Hepatocyte (in vitro differentiated cells): ENCODE measurements around the gene VN1R4. TPM values are rescaled to one million over a fixed set of nuclear protein-coding genes. Genes with fewer than 3 reads are reported as not detected.
"Not testable (repeated sequence)": the region's sequence is repeated elsewhere in the genome, so short reads cannot be mapped to it uniquely, and the experiment has no call there.

Experiments
- DNase-seq: peaks from one replicate; pipeline ENCODE4 v3.0.0-alpha.2; 2016; ENCODE audit warnings: low spot score
- H2AFZ ChIP-seq: fragments of 200-600 bp; sonication (generic); 2 replicates; pipeline ENCODE4 v1.6.0; 2016; ENCODE audit warnings: antibody characterized with exemption, mild to moderate bottlenecking
- H3K27ac ChIP-seq: fragments of 200-600 bp; sonication (generic); 2 replicates; pipeline ENCODE4 v1.5.1; 2016; ENCODE audit warnings: mild to moderate bottlenecking
- H3K27me3 ChIP-seq: fragments of 200-600 bp; sonication (generic); 2 replicates; pipeline ENCODE4 v1.6.1; 2016
- H3K36me3 ChIP-seq: fragments of 200-600 bp; sonication (generic); replicated peaks from 2 replicates; pipeline ENCODE4 v1.5.1; 2016; ENCODE audit warnings: low read depth; ENCODE audit not compliant: insufficient read depth
- H3K4me1 ChIP-seq: fragments of 200-600 bp; sonication (generic); 2 replicates; pipeline ENCODE4 v1.5.1; 2016; ENCODE audit warnings: mild to moderate bottlenecking, moderate library complexity; ENCODE audit not compliant: insufficient read depth
- H3K4me2 ChIP-seq: fragments of 200-600 bp; sonication (generic); 2 replicates; pipeline ENCODE4 v1.6.0; 2016
- H3K4me3 ChIP-seq: fragments of 200-600 bp; sonication (generic); 2 replicates; pipeline ENCODE4 v1.5.1; 2016; ENCODE audit warnings: mild to moderate bottlenecking
- H3K79me2 ChIP-seq: fragments of 200-600 bp; sonication (generic); 2 replicates; pipeline ENCODE4 v1.6.0; 2017; ENCODE audit warnings: mild to moderate bottlenecking
- H3K9me2 ChIP-seq: fragments of 200-600 bp; sonication (generic); replicated peaks from 2 replicates; pipeline ENCODE4 v1.6.0; 2017; ENCODE audit warnings: mild to moderate bottlenecking; ENCODE audit not compliant: insufficient read depth
- H3K9me3 ChIP-seq: fragments of 200-600 bp; sonication (generic); 2 replicates; pipeline ENCODE4 v1.5.1; 2016; ENCODE audit warnings: low read depth, mild to moderate bottlenecking
- H4K20me1 ChIP-seq: fragments of 200-600 bp; sonication (generic); 2 replicates; pipeline ENCODE4 v1.6.0; 2016; ENCODE audit warnings: mild to moderate bottlenecking; ENCODE audit not compliant: insufficient read depth, poor library complexity, severe bottlenecking
- EZH2 ChIP-seq: fragments of 200-600 bp; sonication (generic); IDR thresholded peaks from 2 replicates; pipeline ENCODE4 v1.6.1; 2016; ENCODE audit warnings: antibody characterized with exemption, mild to moderate bottlenecking, borderline replicate concordance
- EZH2phosphoT487 ChIP-seq: fragments of 200-600 bp; sonication (generic); IDR thresholded peaks from one replicate; pipeline ENCODE4 v1.6.1; 2018; ENCODE audit warnings: antibody characterized with exemption, mild to moderate bottlenecking, low read depth, moderate library complexity; ENCODE audit not compliant: unreplicated experiment, severe bottlenecking
- WGBS: methylation state at CpG from one replicate; pipeline ENCODE4 v1.1.6; 2016; ENCODE audit warnings: low lambda C conversion rate; ENCODE audit errors: missing lambda C conversion rate; 5-methylcytosine and 5-hydroxymethylcytosine counted together
- polyA plus RNA-seq: library from polyadenylated mRNA; unstranded; fragments of >200 nt; fragmentation: Nextera tagmentation; extraction: Ambion mirVana; gene quantifications from 2 replicates; pipeline ENCODE4 v1.2.1, GENCODE V29; 2016
- total RNA-seq: library from RNA; depleted of rRNA; stranded (reverse); fragments of >200 nt; gene quantifications from 2 replicates; pipeline ENCODE4 v1.2.3, GENCODE V29; 2014
- TF ChIP-seq, protein P1 (sequence below): fragments of 200-600 bp; sonication (generic); IDR thresholded peaks from 2 replicates; pipeline ENCODE4 v1.5.1; 2016; ENCODE audit warnings: antibody characterized with exemption, mild to moderate bottlenecking; ENCODE audit not compliant: poor library complexity

The VN1R4 gene
- total and polyA plus RNA-seq, 2 experiments from 2014 or later, result not detected

DNA sequence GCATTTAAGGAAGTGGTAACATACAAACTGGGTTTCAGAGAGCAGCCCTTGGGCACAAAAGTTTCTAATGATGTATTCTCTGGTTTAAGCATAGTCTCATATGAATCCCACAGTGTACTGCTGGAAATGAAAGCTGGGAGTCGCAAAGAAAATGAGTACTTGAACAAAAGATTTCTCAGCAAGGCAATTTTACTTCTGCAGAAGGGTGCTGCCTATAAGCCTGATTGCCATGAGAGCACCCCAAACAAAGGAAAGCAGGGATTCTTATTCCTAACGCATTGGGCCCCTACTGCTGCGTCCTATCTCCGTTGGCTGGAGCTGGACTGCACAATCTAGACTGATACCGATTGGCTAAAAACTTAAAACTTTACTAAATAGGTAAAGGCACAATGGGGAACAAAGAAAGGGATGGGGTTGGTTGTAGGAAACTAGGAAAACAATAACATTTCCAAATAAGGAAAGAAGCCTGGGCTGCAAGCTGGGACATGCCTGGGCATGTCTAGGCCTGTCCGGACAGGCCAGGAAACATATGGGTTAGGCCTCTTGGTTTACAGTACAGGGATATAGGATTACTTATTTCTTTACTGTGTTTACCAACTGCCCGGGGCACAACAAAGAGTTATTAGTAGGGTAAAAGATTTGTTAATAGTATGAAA is 27.4 kb upstream of the VN1R4 start:
- DNase-seq, result no peak
- Histone ChIP-seq H3K27me3 (no peaks in the 10 kb centered on the region), H3K36me3 (no peaks in the 10 kb centered on the region), H2AFZ (no peak overlapping the region), H3K9me3 (no peaks in the 10 kb centered on the region), H3K27ac (peak overlapping the region; percentile 87), H3K4me1 (no peaks in the 10 kb centered on the region), H3K4me3 (no peak overlapping the region), H4K20me1 (no peaks in the 10 kb centered on the region), H3K79me2 (no peaks in the 10 kb centered on the region), H3K9me2 (no peaks in the 10 kb centered on the region), H3K4me2 (no peak overlapping the region)
- 63% methylated on average over 7 of the region's 7 CpGs for WGBS
- TF ChIP-seq EZH2phosphoT487 (no peak), EZH2 (no peak)
- TF ChIP-seq, protein P1, sequence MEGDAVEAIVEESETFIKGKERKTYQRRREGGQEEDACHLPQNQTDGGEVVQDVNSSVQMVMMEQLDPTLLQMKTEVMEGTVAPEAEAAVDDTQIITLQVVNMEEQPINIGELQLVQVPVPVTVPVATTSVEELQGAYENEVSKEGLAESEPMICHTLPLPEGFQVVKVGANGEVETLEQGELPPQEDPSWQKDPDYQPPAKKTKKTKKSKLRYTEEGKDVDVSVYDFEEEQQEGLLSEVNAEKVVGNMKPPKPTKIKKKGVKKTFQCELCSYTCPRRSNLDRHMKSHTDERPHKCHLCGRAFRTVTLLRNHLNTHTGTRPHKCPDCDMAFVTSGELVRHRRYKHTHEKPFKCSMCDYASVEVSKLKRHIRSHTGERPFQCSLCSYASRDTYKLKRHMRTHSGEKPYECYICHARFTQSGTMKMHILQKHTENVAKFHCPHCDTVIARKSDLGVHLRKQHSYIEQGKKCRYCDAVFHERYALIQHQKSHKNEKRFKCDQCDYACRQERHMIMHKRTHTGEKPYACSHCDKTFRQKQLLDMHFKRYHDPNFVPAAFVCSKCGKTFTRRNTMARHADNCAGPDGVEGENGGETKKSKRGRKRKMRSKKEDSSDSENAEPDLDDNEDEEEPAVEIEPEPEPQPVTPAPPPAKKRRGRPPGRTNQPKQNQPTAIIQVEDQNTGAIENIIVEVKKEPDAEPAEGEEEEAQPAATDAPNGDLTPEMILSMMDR, result no peak

DNA sequence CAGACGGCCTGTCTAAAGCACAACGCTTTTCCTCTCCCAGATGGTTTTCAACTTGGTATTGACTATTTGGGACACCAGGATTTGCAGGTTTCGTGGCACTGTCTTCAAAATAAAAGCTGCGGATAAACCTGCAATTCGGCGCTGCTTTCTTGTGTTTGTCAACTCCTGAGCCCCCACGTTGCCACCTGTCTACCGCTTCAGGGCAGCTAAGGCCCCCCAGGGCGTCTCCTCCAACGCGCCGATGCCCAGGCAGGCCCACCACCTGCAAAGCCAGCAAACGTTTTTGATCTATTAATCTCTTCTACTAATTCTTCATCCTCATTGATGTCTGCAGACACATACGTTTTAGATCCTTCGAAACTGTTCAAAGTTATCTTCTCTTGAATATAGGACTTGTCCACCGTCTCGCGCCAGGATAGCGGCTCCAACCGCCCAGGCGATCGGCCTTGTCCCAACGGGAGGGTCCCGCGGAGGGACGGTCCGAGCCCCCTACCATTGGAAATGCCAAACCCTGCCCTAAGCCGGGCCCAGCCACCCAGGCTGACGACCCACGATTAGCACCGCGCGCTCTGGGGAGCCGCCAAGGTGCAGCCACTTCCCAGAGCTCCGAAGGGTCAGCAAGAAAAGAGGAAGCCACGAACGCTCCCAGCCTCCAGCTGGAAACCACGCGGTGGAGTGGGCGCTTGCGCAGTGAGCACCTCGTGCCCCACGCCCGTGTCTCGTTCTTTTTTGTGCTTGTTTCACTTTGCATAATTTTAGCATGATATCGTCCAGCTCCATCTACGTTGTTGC is 23.4 kb upstream of the VN1R4 start:
- no peaks in the 10 kb centered on the region for H3K79me2 ChIP-seq
- 94% methylated on average over 47 of the region's 47 CpGs for WGBS
- H2AFZ ChIP-seq, result no peak overlapping the region
- no peak overlapping the region for H3K27ac ChIP-seq
- no peaks in the 10 kb centered on the region for H3K4me1 ChIP-seq
- H3K9me3 ChIP-seq, result no peaks in the 10 kb centered on the region
- H3K36me3 ChIP-seq, result no peaks in the 10 kb centered on the region
- H3K4me3 ChIP-seq, result no peak overlapping the region
- TF ChIP-seq EZH2, result no peak
- TF ChIP-seq EZH2phosphoT487, result no peak
- TF ChIP-seq, protein P1, result no peak
- H4K20me1 ChIP-seq, result no peaks in the 10 kb centered on the region
- no peaks in the 10 kb centered on the region for H3K9me2 ChIP-seq
- H3K4me2 ChIP-seq, result no peak overlapping the region
- DNase-seq, result no peak
- H3K27me3 ChIP-seq, result no peaks in the 10 kb centered on the region

- no peaks in the 10 kb centered on the region for H3K36me3 ChIP-seq
- WGBS, result 83% methylated on average over 4 of the region's 4 CpGs
- H3K27ac ChIP-seq, result no peak overlapping the region
- H3K4me3 ChIP-seq, result no peak overlapping the region
- DNase-seq, result no peak
- no peak overlapping the region for H2AFZ ChIP-seq
- no peaks in the 10 kb centered on the region for H3K4me1 ChIP-seq
- no peak overlapping the region for H3K4me2 ChIP-seq
- no peaks in the 10 kb centered on the region for H3K9me2 ChIP-seq
- no peaks in the 10 kb centered on the region for H4K20me1 ChIP-seq
- no peaks in the 10 kb centered on the region for H3K9me3 ChIP-seq
- TF ChIP-seq, protein P1, result no peak
- TF ChIP-seq EZH2 (no peak), EZH2phosphoT487 (no peak)
- H3K27me3 ChIP-seq, result no peaks in the 10 kb centered on the region
- no peaks in the 10 kb centered on the region for H3K79me2 ChIP-seq
These were observed 17.6 kb upstream of the VN1R4 start for GRCh38 chr19:53285087-53285486.

DNA sequence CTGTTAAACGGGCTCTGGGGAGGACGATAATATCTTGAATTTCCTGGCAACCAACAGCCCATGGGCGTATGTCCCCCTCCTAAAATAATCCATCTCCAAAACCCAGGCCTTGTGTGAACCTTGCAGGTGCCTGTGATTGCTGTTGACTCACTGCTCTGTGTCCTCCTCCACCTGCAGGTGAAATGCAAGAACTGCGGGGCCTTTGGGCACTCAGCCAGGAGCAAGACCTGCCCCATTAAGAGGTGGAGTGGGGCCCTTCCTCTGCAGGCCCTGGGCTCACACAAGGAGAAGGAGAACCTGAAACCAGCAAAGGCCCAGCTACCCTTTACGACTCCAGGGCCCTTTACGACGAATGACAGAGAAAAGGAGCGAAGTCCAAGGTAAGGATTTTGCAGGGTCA is 14.4 kb upstream of the VN1R4 start:
- not testable (repeated sequence) for H3K9me3 ChIP-seq, H3K4me1 ChIP-seq, H3K36me3 ChIP-seq, H3K9me2 ChIP-seq, H3K79me2 ChIP-seq, H3K4me2 ChIP-seq, H3K27me3 ChIP-seq, H2AFZ ChIP-seq, DNase-seq, H3K27ac ChIP-seq, H3K4me3 ChIP-seq, H4K20me1 ChIP-seq
- WGBS, result 33% methylated on average over 1 of the region's 8 CpGs
